Activated T-cell treated with anti-CD3 and anti-CD28 coated beads, Interleukin-2, amount 50 U/mL, for 4 hours (primary cell): ENCODE data around the gene POU2AF2. TPM values are rescaled to one million over a fixed set of nuclear protein-coding genes. Genes with fewer than 3 reads are reported as not detected.
"Not testable (repeated sequence)": the region's sequence is repeated elsewhere in the genome, so short reads cannot be mapped to it uniquely, and the experiment has no call there.

Experiments used
- ATAC-seq, 2 donors: fragments of 200-7000 bp; cut with Tn5 transposase; one replicate each; pipeline ENCODE4 v1.10.0; 2021
- DNase-seq: peaks from one replicate; pipeline ENCODE4 v3.0.0-alpha.2; 2020
- H3K27me3 Mint-ChIP-seq: one replicate; pipeline ENCODE4 v1.8.0; 2021; ENCODE audit warnings: low read depth, mixed read lengths
- H3K36me3 Mint-ChIP-seq: one replicate; pipeline ENCODE4 v1.8.0; 2022; ENCODE audit warnings: mixed read lengths; ENCODE audit not compliant: insufficient read depth
- H3K4me1 Mint-ChIP-seq: one replicate; pipeline ENCODE4 v1.8.0; 2021; ENCODE audit warnings: low read depth, mixed read lengths
- H3K4me3 Mint-ChIP-seq: one replicate; pipeline ENCODE4 v1.8.0; 2021; ENCODE audit warnings: mild to moderate bottlenecking, moderate library complexity, mixed read lengths
- H3K9me3 Mint-ChIP-seq: one replicate; pipeline ENCODE4 v1.8.0; 2021; ENCODE audit warnings: mixed read lengths
- total RNA-seq, 3 donors: library from RNA; stranded (reverse); gene quantifications; one replicate each; pipeline ENCODE4 v1.2.1, GENCODE V29; 2021

The POU2AF2 gene
- total RNA-seq, 3 donors from 2014 or later: not detected

DNA sequence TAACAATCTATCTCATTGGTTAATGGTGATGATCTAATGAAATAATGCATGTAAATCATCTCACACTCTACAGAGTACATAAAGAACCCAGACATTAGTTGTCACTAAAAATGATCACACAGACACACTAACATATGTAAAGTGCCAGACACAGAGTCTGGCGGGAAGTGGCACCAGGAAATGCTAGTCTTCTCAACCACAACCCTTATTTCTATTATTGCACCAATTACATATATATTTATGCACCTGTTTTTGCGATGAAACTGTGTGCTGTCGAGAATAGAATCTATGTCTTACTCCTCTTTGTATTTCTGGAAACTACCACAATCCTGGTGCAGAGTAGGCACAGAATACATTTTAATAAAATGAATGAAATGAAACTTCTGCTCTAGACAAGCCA, 26.9 kb downstream of the POU2AF2 start:
- ATAC-seq (no peak), DNase-seq (no peak)
- H3K36me3 Mint-ChIP-seq: no peaks in the 10 kb centered on the region
- no peak overlapping the region for H3K4me3 Mint-ChIP-seq
- H3K9me3 Mint-ChIP-seq: no peaks in the 10 kb centered on the region
- peaks cover 13% of the 10 kb centered on the region for H3K27me3 Mint-ChIP-seq
- peaks cover 5% of the 10 kb centered on the region for H3K4me1 Mint-ChIP-seq

- H3K27me3 Mint-ChIP-seq: no peaks in the 10 kb centered on the region
- no peaks in the 10 kb centered on the region for H3K9me3 Mint-ChIP-seq
- ATAC-seq: no peak
- no peaks in the 10 kb centered on the region for H3K36me3 Mint-ChIP-seq
- no peak for DNase-seq
- no peaks in the 10 kb centered on the region for H3K4me1 Mint-ChIP-seq
- no peak overlapping the region for H3K4me3 Mint-ChIP-seq
Observed at GRCh38 chr11:111282562-111283075, 37.1 kb downstream of the POU2AF2 start.

GRCh38 chr11:111283945-111284481, 38.5 kb downstream of the POU2AF2 start:
- Mint-ChIP-seq H3K27me3 (no peaks in the 10 kb centered on the region), H3K4me3 (no peak overlapping the region), H3K9me3 (no peaks in the 10 kb centered on the region), H3K36me3 (no peaks in the 10 kb centered on the region), H3K4me1 (no peaks in the 10 kb centered on the region)
- ATAC-seq (no peak), DNase-seq (no peak)

- H3K4me1 Mint-ChIP-seq: no peaks in the 10 kb centered on the region
- no peaks in the 10 kb centered on the region for H3K9me3 Mint-ChIP-seq
- no peak overlapping the region for H3K4me3 Mint-ChIP-seq
- no peaks in the 10 kb centered on the region for H3K27me3 Mint-ChIP-seq
- ATAC-seq (peak in 1 of 2 donors; percentile 30), DNase-seq (no peak)
- no peaks in the 10 kb centered on the region for H3K36me3 Mint-ChIP-seq
Observed at GRCh38 chr11:111285189-111286091, 39.9 kb downstream of the POU2AF2 start.

GRCh38 chr11:111291764-111292163, 46.2 kb downstream of the POU2AF2 start:
- Mint-ChIP-seq H3K36me3 (no peaks in the 10 kb centered on the region), H3K9me3 (no peaks in the 10 kb centered on the region), H3K4me1 (no peaks in the 10 kb centered on the region), H3K27me3 (peaks cover 6% of the 10 kb centered on the region), H3K4me3 (no peak overlapping the region)
- no peak for ATAC-seq
- DNase-seq: no peak

DNA sequence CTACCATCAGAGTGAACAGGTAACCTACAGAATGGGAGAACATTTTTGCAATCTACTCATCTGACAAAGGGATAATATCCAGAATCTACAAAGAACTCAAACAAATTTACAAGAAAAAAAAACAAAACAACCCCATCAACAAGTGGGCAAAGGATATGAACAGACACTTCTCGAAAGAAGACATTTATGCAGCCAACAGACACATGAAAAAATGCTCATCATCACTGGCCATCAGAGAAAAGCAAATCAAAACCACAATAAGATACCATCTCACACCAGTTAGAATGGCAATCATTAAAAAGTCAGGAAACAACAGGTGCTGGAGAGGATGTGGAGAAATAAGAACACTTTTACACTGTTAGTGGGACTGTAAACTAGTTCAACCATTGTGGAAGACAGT, 46.9 kb downstream of the POU2AF2 start:
- not testable (repeated sequence) for H3K9me3 Mint-ChIP-seq, ATAC-seq, H3K4me3 Mint-ChIP-seq

DNA sequence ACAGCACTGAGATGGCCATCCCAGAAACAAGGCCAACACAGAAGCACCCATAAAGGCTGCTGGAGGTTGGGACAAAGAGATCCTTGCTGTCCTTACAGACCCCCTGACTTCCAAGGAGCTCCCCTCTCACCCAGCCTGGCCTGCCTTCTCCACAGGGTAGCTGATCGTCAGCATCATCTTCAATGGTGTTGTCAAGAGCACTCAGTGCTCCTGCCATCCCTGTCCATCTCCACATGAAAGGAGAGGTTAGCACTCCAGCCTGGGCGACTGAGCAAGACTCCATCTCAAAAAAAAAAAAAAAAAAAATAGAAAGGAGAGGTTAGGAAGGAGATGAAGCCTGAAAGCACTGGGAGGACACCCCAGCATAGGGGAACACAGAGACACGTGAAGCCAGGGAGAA, 50.7 kb downstream of the POU2AF2 start:
- ATAC-seq: no peak
- Mint-ChIP-seq H3K9me3 (no peaks in the 10 kb centered on the region), H3K36me3 (no peaks in the 10 kb centered on the region), H3K4me3 (no peak overlapping the region), H3K27me3 (peaks cover 34% of the 10 kb centered on the region), H3K4me1 (peaks cover 2% of the 10 kb centered on the region)
- no peak for DNase-seq

More for the DNA sequence above, 46.9 kb downstream of the POU2AF2 start:
- not testable (repeated sequence) for DNase-seq, H3K36me3 Mint-ChIP-seq, H3K27me3 Mint-ChIP-seq, H3K4me1 Mint-ChIP-seq

- no peak for ATAC-seq
- Mint-ChIP-seq H3K4me1 (peaks cover 2% of the 10 kb centered on the region), H3K27me3 (peaks cover 36% of the 10 kb centered on the region), H3K9me3 (no peaks in the 10 kb centered on the region), H3K36me3 (no peaks in the 10 kb centered on the region), H3K4me3 (no peak overlapping the region)
- DNase-seq: no peak
Observed at GRCh38 chr11:111297696-111298095, 52.2 kb downstream of the POU2AF2 start.

GRCh38 chr11:111298413-111299100, 53.0 kb downstream of the POU2AF2 start, which contains the start of gene POU2AF3:
Gene POU2AF3, plus strand, starts transcription at chr11:111298546. Its CDS starts 36 bp downstream, at chr11:111298582.
- Mint-ChIP-seq H3K9me3 (no peaks in the 10 kb centered on the region), H3K36me3 (no peaks in the 10 kb centered on the region), H3K4me3 (no peak within 1 kb of the TSS), H3K27me3 (peaks cover 41% of the 10 kb centered on the region), H3K4me1 (peaks cover 2% of the 10 kb centered on the region)
- DNase-seq (no peak), ATAC-seq (peak; percentile 20 to 41)

DNA sequence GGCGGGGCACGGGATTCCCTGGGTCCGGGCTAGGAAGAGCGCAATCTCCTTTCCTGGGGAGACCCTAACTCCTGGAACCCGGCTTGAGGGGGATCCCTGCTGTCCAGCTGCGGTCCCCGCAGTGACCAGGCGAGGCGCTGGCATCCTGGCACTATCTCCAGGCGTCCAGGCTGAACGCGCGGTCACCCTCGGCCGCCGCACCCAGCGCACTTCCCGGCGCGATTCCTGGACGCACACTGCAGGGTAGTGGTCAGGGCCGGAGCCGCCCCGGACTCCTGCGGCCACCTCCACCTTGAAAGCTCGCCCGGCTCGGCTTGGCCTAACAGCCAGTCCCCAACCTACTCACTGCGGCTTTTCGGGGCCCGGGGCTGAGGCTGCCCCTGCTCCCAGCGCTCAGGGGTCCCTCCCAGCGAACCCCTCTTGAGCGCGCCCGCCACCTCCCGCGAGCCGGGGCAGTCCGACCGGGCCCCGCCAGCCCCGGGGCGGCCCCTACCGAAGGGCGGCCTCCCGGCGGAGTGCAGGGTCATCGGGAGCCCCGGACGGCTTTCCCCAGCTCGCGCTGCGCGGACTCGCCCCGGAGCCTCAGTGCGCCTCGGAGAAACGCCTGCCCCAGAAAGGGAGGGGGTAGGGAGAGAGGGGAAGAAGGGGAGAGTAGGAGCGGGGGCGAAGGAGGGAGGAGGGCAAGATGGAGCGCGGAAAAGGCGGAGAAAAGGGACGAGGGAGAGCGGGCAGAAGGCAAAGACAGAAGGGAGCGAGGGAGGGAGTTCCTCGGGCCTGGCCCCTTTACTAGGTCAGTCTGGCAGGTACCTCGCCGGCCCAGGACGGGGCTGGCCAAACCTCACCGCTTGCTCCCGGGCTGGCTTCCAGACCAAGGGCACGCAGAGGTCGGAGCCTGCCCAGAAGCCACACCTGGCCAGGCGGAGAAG, 53.8 kb downstream of the POU2AF2 start:
- Mint-ChIP-seq H3K36me3 (no peaks in the 10 kb centered on the region), H3K4me1 (peaks cover 2% of the 10 kb centered on the region), H3K4me3 (no peak overlapping the region), H3K27me3 (peaks cover 41% of the 10 kb centered on the region), H3K9me3 (no peaks in the 10 kb centered on the region)
- peak; percentile 36 to 55 for ATAC-seq
- DNase-seq: no peak

GRCh38 chr11:111300569-111300968, 55.0 kb downstream of the POU2AF2 start:
- no peak for ATAC-seq

DNA sequence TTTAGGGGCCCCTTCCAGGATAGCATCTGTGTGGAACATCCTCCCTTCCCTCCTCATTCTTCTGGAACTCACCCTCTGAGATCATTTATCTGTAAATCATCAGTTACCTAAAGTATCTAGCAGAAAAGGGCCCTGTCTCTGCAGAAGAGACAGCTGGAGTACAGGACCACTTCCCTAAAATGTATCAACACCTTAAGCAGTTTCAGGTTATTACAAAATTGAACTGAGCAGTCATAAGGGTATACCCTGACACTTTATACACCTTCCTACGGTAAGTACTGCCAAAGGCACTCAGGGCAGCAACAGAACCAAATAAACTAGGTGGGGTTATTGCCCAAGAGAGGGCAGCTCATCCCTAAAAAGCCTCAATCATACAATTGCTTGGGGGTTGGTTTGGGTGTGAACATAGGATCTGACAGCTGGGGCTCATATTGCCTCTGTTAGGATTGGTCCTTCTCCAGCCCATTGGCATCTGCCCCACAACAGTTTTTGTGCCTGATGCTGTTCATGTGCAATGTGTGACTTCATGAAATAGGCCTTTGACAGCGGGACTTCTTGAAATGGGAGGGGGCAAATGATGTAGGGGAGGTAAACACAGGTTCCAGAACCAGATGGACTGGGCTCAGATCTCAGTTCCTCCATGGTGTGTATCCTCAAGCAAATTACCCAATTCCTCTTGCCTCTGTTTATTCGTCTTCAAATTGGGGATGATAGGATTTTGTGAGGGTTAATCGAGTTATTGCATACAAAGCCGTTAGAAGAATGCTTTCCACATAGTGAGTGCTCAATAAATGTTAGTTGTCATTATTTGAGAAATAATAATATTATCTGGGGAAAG, 55.7 kb downstream of the POU2AF2 start:
- H3K9me3 Mint-ChIP-seq: no peaks in the 10 kb centered on the region
- ATAC-seq (no peak), DNase-seq (no peak)
- H3K4me3 Mint-ChIP-seq: no peak overlapping the region
- peaks cover 44% of the 10 kb centered on the region for H3K27me3 Mint-ChIP-seq
- peaks cover 2% of the 10 kb centered on the region for H3K4me1 Mint-ChIP-seq
- H3K36me3 Mint-ChIP-seq: no peaks in the 10 kb centered on the region

More at GRCh38 chr11:111300569-111300968, 55.0 kb downstream of the POU2AF2 start:
- no peaks in the 10 kb centered on the region for H3K9me3 Mint-ChIP-seq
- no peak overlapping the region for H3K4me3 Mint-ChIP-seq
- H3K36me3 Mint-ChIP-seq: no peaks in the 10 kb centered on the region
- peaks cover 2% of the 10 kb centered on the region for H3K4me1 Mint-ChIP-seq
- DNase-seq: no peak
- H3K27me3 Mint-ChIP-seq: peaks cover 44% of the 10 kb centered on the region

- Mint-ChIP-seq H3K27me3 (peaks cover 43% of the 10 kb centered on the region), H3K4me1 (peaks cover 2% of the 10 kb centered on the region), H3K4me3 (no peak overlapping the region), H3K36me3 (no peaks in the 10 kb centered on the region), H3K9me3 (no peaks in the 10 kb centered on the region)
- no peak for DNase-seq
- no peak for ATAC-seq
Observed at GRCh38 chr11:111301842-111302118, 56.3 kb downstream of the POU2AF2 start.
